H9 (cell line): ENCODE data around the gene TSPAN4. TPM values are rescaled to one million over a fixed set of nuclear protein-coding genes. Genes with fewer than 3 reads are reported as not detected.

ENCODE experiments used
- DNase-seq: peaks from one replicate; pipeline ENCODE4 v3.0.0-alpha.2; 2017
- H2AFZ ChIP-seq: one replicate; pipeline ENCODE4 v1.6.1; 2013; ENCODE audit warnings: mild to moderate bottlenecking, low read length, control low read depth, moderate library complexity
- H2AK5ac ChIP-seq: 2 replicates; pipeline ENCODE4 v1.6.1; 2013; ENCODE audit warnings: low read length, control low read depth, mixed read lengths; ENCODE audit not compliant: insufficient read length
- H2BK120ac ChIP-seq: one replicate; pipeline ENCODE4 v1.6.1; 2013; ENCODE audit warnings: low read depth, mild to moderate bottlenecking, low read length, control low read depth, inconsistent platforms; ENCODE audit not compliant: poor library complexity, severe bottlenecking
- H2BK12ac ChIP-seq: 2 replicates; pipeline ENCODE4 v1.6.1; 2013; ENCODE audit warnings: low read length, control low read depth, mixed read lengths, low read depth; ENCODE audit not compliant: insufficient read length
- H2BK15ac ChIP-seq: 2 replicates; pipeline ENCODE4 v1.6.1; 2013; ENCODE audit warnings: low read depth, low read length, control low read depth
- H2BK20ac ChIP-seq: one replicate; pipeline ENCODE4 v1.6.1; 2013; ENCODE audit warnings: low read depth, mild to moderate bottlenecking, low read length, control low read depth, inconsistent platforms; ENCODE audit not compliant: poor library complexity, severe bottlenecking
- H2BK5ac ChIP-seq: 2 replicates; pipeline ENCODE4 v1.6.1; 2013; ENCODE audit warnings: low read length, control low read depth, mixed read lengths; ENCODE audit not compliant: insufficient read length
- H3K14ac ChIP-seq: 2 replicates; pipeline ENCODE4 v1.6.1; 2013; ENCODE audit warnings: low read length, control low read depth; ENCODE audit not compliant: insufficient read depth
- H3K18ac ChIP-seq: 2 replicates; pipeline ENCODE4 v1.6.1; 2013; ENCODE audit warnings: low read depth, mild to moderate bottlenecking, mixed read lengths, low read length, control low read depth; ENCODE audit not compliant: insufficient read length
- H3K23ac ChIP-seq: 2 replicates; pipeline ENCODE4 v1.6.1; 2013; ENCODE audit warnings: low read length, control low read depth, mixed read lengths, low read depth; ENCODE audit not compliant: insufficient read length
- H3K23me2 ChIP-seq: 2 replicates; pipeline ENCODE4 v1.6.1; 2013; ENCODE audit warnings: low read depth, mild to moderate bottlenecking, mixed read lengths, low read length, control low read depth; ENCODE audit not compliant: insufficient read length, poor library complexity, severe bottlenecking
- H3K27ac ChIP-seq: 2 replicates; pipeline ENCODE4 v1.5.1; 2013; ENCODE audit warnings: low read length, control low read depth, mixed read lengths, low read depth; ENCODE audit not compliant: insufficient read length
- H3K27me3 ChIP-seq: 2 replicates; pipeline ENCODE4 v1.6.1; 2013; ENCODE audit warnings: low read length, control low read depth, inconsistent platforms; ENCODE audit not compliant: insufficient read depth
- H3K4ac ChIP-seq: 2 replicates; pipeline ENCODE4 v1.6.1; 2013; ENCODE audit warnings: low read depth, mild to moderate bottlenecking, control low read depth, inconsistent platforms, low read length, moderate library complexity
- H3K4me1 ChIP-seq: 2 replicates; pipeline ENCODE4 v1.6.1; 2013; ENCODE audit warnings: low read length, control low read depth, inconsistent platforms; ENCODE audit not compliant: insufficient read depth
- H3K4me2 ChIP-seq: 2 replicates; pipeline ENCODE4 v1.6.1; 2013; ENCODE audit warnings: low read length, control low read depth, mixed read lengths; ENCODE audit not compliant: insufficient read length, insufficient read depth
- H3K56ac ChIP-seq: 2 replicates; pipeline ENCODE4 v1.6.1; 2013; ENCODE audit warnings: low read depth, mild to moderate bottlenecking, mixed read lengths, low read length, control low read depth; ENCODE audit not compliant: insufficient read length
- H3K79me1 ChIP-seq: 2 replicates; pipeline ENCODE4 v1.6.1; 2013; ENCODE audit warnings: low read depth, mild to moderate bottlenecking, moderate library complexity, low read length, control low read depth, inconsistent platforms; ENCODE audit not compliant: insufficient read depth, poor library complexity, severe bottlenecking
- H3K79me2 ChIP-seq: 2 replicates; pipeline ENCODE4 v1.6.1; 2013; ENCODE audit warnings: low read length, control low read depth, inconsistent platforms; ENCODE audit not compliant: insufficient read depth
- H3K9ac ChIP-seq: 2 replicates; pipeline ENCODE4 v1.6.1; 2013; ENCODE audit warnings: low read length, control low read depth, mixed read lengths; ENCODE audit not compliant: insufficient read length; ENCODE audit errors: extremely low read depth
- H3K9me3 ChIP-seq: one replicate; pipeline ENCODE4 v1.6.1; 2013; ENCODE audit warnings: low read depth, low read length, inconsistent platforms; ENCODE audit not compliant: control insufficient read depth
- H3T11ph ChIP-seq: one replicate; pipeline ENCODE4 v1.6.1; 2013; ENCODE audit warnings: mild to moderate bottlenecking, low read length, control low read depth, inconsistent platforms
- H4K20me1 ChIP-seq: one replicate; pipeline ENCODE4 v1.6.1; 2013; ENCODE audit not compliant: control insufficient read depth, insufficient read length, insufficient read depth
- H4K5ac ChIP-seq: 2 replicates; pipeline ENCODE4 v1.6.1; 2013; ENCODE audit warnings: low read depth, mild to moderate bottlenecking, mixed read lengths, low read length, control low read depth; ENCODE audit not compliant: insufficient read length
- H4K8ac ChIP-seq: replicated peaks from 2 replicates; pipeline ENCODE4 v1.6.1; 2013; ENCODE audit warnings: low read length, control low read depth, mixed read lengths, low read depth; ENCODE audit not compliant: insufficient read length
- H4K91ac ChIP-seq: 2 replicates; pipeline ENCODE4 v1.6.1; 2013; ENCODE audit warnings: low read depth, mild to moderate bottlenecking, moderate library complexity, mixed read lengths, low read length, control low read depth; ENCODE audit not compliant: insufficient read length
- H3K27ac Mint-ChIP-seq, 3 experiments: 2 replicates in 2 of 3; 3 replicates in 1 of 3; pipeline ENCODE4 v1.8.0; 2020 to 2021; ENCODE audit warnings: mixed read lengths in 3 of 3, mild to moderate bottlenecking in 1 of 3, moderate library complexity in 1 of 3
- H3K27me3 Mint-ChIP-seq: 2 replicates; pipeline ENCODE4 v1.8.0; 2021; ENCODE audit warnings: low read depth, mild to moderate bottlenecking, moderate library complexity, mixed read lengths
- H3K36me3 Mint-ChIP-seq, 3 experiments: 2 replicates in 2 of 3; 3 replicates in 1 of 3; pipeline ENCODE4 v1.8.0; 2020 to 2021; ENCODE audit warnings: low read depth in 3 of 3, mixed read lengths in 3 of 3; ENCODE audit not compliant: insufficient read depth in 1 of 3
- H3K4me1 Mint-ChIP-seq, 2 experiments: 2 replicates each; pipeline ENCODE4 v1.8.0; 2020; ENCODE audit warnings: mixed read lengths in 2 of 2
- H3K4me3 Mint-ChIP-seq, 2 experiments: 2 replicates in 1 of 2; 3 replicates in 1 of 2; pipeline ENCODE4 v1.8.0; 2020 to 2021; ENCODE audit warnings: mild to moderate bottlenecking in 2 of 2, mixed read lengths in 2 of 2, moderate library complexity in 1 of 2
- H3K9me3 Mint-ChIP-seq, 2 experiments: 2 replicates in 1 of 2; 3 replicates in 1 of 2; pipeline ENCODE4 v1.8.0; 2020; ENCODE audit warnings: mild to moderate bottlenecking in 2 of 2, mixed read lengths in 2 of 2, moderate library complexity in 1 of 2
- CTCF ChIP-seq: fragments of 200-600 bp; sonication (generic); conservative IDR thresholded peaks from 3 replicates; pipeline ENCODE4 v1.8.0; 2021; ENCODE audit warnings: antibody characterized with exemption, mild to moderate bottlenecking
- WGBS: extraction: QIAGEN DNeasy Blood & Tissue Kit; methylation state at CpG from one replicate; pipeline ENCODE4 v1.1.7; 2013; ENCODE audit warnings: missing lambda C conversion rate, low lambda C conversion rate, mixed read lengths; ENCODE audit not compliant: insufficient read length; ENCODE audit errors: extremely low coverage; 5-methylcytosine and 5-hydroxymethylcytosine counted together
- total RNA-seq: library from RNA; stranded (reverse); gene quantifications from 2 replicates; pipeline ENCODE4 v1.2.1, GENCODE V29; 2021

The TSPAN4 gene
- total RNA-seq, 1 experiment from 2014 or later, result 64.6 TPM

- peaks cover 2% of the 10 kb centered on the region; the same call in 1 of the 2 replicates for H3K27me3 Mint-ChIP-seq
These were observed 71.6 kb downstream of the TSPAN4 start for GRCh38 chr11:914204-914603.

More at GRCh38 chr11:914204-914603, 71.6 kb downstream of the TSPAN4 start:
- no peaks in the 10 kb centered on the region for H3K9me3 ChIP-seq
- no peak overlapping the region for H2BK20ac ChIP-seq
- H3K14ac ChIP-seq, result no peak overlapping the region
- no CpG with 5 or more reads among the region's 5 CpGs for WGBS
- H3K18ac ChIP-seq, result no peak overlapping the region
- H3K23ac ChIP-seq, result no peak overlapping the region
- no peaks in the 10 kb centered on the region; the same call in 1 of the 2 replicates for H3K4me1 ChIP-seq
- no peak overlapping the region for H3K9ac ChIP-seq
- H2BK120ac ChIP-seq, result no peak overlapping the region
- no peak overlapping the region for H2BK5ac ChIP-seq
- no peak overlapping the region for H2BK15ac ChIP-seq
- H2AFZ ChIP-seq, result no peak overlapping the region
- Mint-ChIP-seq H3K9me3 (no peaks in the 10 kb centered on the region), H3K27ac (no peak overlapping the region), H3K4me1 (peaks cover 12 to 16% of the 10 kb centered on the region in 2 experiments), H3K4me3 (no peak overlapping the region), H3K36me3 (peaks cover 0 to under 1% (median 0%) of the 10 kb centered on the region in 3 experiments; a peak in 2 of 7 replicates)
- peaks cover 15% of the 10 kb centered on the region for H3K23me2 ChIP-seq
- no peak overlapping the region for H2BK12ac ChIP-seq
- H3K56ac ChIP-seq, result no peak overlapping the region
- DNase-seq, result no peak
- H4K8ac ChIP-seq, result no peak overlapping the region
- H3K4me2 ChIP-seq, result no peak overlapping the region
- TF ChIP-seq CTCF, result no peak
- H2AK5ac ChIP-seq, result no peak overlapping the region
- peaks cover 4% of the 10 kb centered on the region for H3K79me1 ChIP-seq
- no peak overlapping the region for H3K4ac ChIP-seq
- H4K91ac ChIP-seq, result no peak overlapping the region
- no peaks in the 10 kb centered on the region for H3K27me3 ChIP-seq
- H3T11ph ChIP-seq, result no peak overlapping the region
- H3K27ac ChIP-seq, result no peak overlapping the region
- H4K5ac ChIP-seq, result no peak overlapping the region
- H3K79me2 ChIP-seq, result peaks cover 3% of the 10 kb centered on the region; the same call in 1 of the 2 replicates
- H4K20me1 ChIP-seq, result peaks cover 3% of the 10 kb centered on the region
